HCEC 1CT (cell line): ENCODE measurements around the gene MKLN1.
A peak's percentile ranks its signal among the peaks of the same experiment; 100 is the strongest.

Experiments used
- DNase-seq: peaks from one replicate; pipeline ENCODE4 v3.0.0-alpha.2; 2017

The MKLN1 gene

GRCh38 chr7:131527456-131527855 lies 199.8 kb downstream of the MKLN1 start:
- no peak for DNase-seq

GRCh38 chr7:131529179-131529578 lies 201.5 kb downstream of the MKLN1 start:
- DNase-seq = no peak

- no peak for DNase-seq
These were observed 201.9 kb downstream of the MKLN1 start for GRCh38 chr7:131529617-131530016.

- DNase-seq = no peak
These were observed 202.5 kb downstream of the MKLN1 start for GRCh38 chr7:131530137-131530536.

GRCh38 chr7:131532570-131533091 lies 205.0 kb downstream of the MKLN1 start:
- no peak for DNase-seq

GRCh38 chr7:131533151-131533559 lies 205.5 kb downstream of the MKLN1 start:
- no peak for DNase-seq

- DNase-seq = no peak
These were observed 206.2 kb downstream of the MKLN1 start for GRCh38 chr7:131533566-131534561.

- DNase-seq = no peak
These were observed 208.7 kb downstream of the MKLN1 start for GRCh38 chr7:131536361-131536849.

GRCh38 chr7:131537571-131537978 lies 209.9 kb downstream of the MKLN1 start:
- no peak for DNase-seq

- no peak for DNase-seq
These were observed 210.6 kb downstream of the MKLN1 start for GRCh38 chr7:131538071-131538812.

GRCh38 chr7:131538813-131539179 lies 211.1 kb downstream of the MKLN1 start:
- no peak for DNase-seq

GRCh38 chr7:131540491-131541162 lies 213.0 kb downstream of the MKLN1 start:
- DNase-seq = no peak

- DNase-seq = no peak
These were observed 215.6 kb downstream of the MKLN1 start for GRCh38 chr7:131543298-131543697.

- DNase-seq = no peak
These were observed 216.3 kb downstream of the MKLN1 start for GRCh38 chr7:131544021-131544420.

- DNase-seq = peak; percentile 42
These were observed 217.0 kb downstream of the MKLN1 start for GRCh38 chr7:131544449-131545301.

- DNase-seq = no peak
These were observed 218.4 kb downstream of the MKLN1 start for GRCh38 chr7:131546126-131546525.
